DMS79 treated with DMSO at 0.1 percent for 48 hours (cell line): Measurements from ENCODE around the gene GAST.
"Not testable (repeated sequence)": the region's sequence is repeated elsewhere in the genome, so short reads cannot be mapped to it uniquely, and the experiment has no call there.

ENCODE experiments used
- DNase-seq: peaks from one replicate; lab custom pipeline; 2025; lab: John Stamatoyannopoulos, UW

GAST gene

DNA sequence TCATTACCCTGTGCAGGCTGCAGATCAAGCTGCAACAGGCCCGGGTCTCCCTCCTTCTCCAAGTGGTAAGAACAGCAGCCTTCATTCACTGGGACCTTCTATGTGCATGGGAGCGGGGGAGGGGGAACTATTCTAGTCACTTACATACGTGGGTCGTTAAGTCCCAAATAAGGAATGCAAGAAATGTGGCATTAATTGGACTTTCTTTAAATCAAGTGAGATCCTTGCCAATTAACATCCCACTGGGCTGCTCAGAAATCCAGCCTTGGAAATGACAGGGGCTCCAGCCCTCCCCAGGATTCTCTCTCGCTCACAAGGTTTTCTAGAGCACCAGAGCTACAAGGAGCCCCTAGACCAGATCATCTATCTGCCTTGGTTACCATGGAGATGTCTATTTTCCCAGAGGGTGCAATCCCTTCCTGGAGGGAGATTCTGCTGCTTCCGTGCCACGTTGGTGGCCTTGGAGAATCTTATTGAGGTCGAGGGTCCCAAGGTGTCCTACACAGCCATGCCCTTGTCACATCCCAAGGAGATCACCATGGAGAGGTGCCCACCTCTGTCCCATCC, 28.6 kb upstream of the GAST start:
- DNase-seq, result no peak

DNA sequence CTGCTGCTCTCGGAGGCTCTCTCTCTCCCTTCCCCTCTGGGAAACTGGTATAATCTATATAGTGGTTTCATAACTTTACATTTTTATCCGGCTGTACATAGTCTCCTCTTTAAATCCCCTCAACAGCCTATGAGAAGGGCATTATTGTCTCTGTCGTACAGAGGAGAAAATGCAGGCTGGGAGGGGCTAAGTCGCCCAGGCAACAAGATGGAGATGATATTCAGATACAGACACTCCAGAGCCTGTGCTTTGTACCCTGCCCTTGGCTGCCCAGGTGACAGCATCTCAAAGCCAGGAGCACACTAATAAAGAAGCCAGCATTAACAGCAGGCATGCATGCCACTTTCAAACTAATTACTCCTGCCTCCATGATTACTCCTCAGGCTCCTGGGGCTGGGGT, 28.1 kb upstream of the GAST start:
- DNase-seq, result no peak

DNA sequence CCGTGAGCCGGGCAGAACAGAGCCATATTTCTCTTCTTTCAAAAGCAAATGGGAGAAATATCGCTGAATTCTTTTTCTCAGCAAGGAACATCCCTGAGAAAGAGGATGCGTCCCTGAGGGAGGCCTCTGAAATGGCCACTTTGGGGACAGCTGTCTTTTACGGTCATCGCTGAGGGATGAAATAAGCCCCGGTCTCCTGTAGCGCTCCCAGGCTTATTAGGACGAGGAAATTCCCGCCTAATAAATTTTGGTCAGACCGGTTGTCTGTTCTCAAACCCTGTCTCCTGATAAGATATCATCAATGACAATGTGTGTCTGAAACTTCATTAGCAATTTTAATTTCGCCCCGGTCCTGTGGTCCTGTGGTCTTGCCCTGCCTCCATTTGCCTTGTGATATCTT, 26.4 kb upstream of the GAST start:
- not testable (repeated sequence) for DNase-seq

DNA sequence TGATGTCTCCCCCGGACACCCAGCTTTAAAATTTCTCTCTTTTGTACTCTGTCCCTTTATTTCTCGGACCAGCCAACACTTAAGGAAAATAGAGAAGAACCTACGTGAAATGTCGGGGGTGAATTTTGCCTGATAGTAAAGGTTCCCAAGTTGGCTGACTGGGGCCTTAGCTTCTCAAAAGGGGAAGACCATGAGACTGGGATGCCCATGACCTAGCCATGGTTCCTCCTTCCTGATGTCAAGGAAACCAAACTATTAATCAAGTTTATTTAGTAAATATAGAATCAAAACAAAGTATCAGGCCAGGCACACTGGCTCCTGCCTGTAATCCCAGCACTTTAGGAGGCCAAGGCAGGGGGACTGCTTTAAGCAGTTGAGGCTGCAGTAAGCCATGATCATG, 25.9 kb upstream of the GAST start:
- no peak for DNase-seq

DNA sequence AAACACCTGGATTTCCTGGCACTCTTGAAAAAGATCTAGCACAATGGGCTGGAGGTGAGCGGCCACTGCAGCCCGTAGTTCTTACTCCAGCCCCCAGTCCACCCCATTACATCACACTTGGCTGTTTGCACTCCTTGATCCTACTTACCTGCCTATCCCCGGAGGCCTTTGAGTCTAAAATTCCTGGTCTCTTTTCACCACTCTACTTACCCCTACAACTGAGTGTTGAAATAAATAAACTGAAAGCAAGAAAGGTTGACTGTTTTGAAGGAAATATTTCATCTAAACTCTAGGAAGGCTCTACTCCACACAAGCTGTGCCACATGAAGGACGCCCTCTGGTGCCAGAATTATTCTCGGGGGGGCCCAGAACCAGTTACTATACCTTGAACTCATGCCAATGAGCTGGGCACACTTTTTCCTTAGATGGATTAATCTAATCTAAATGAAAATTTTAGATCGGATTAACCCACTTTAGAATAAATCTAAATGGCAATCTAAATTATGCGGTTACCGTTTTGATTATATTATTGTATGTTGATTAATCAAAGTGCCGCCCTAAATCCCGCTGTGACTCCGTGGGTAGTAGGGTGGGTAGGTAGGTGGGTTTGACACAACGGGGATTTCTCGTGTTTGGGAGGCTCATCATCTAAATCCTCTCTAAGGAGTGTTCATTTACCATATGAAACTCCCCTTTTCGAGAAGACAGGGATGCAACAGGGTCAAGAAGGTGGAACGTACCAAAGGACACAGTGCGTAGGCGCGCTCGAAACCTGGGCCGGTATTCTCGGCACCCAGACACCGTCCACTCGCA, 24.1 kb upstream of the GAST start:
- peak; percentile 81 for DNase-seq

DNA sequence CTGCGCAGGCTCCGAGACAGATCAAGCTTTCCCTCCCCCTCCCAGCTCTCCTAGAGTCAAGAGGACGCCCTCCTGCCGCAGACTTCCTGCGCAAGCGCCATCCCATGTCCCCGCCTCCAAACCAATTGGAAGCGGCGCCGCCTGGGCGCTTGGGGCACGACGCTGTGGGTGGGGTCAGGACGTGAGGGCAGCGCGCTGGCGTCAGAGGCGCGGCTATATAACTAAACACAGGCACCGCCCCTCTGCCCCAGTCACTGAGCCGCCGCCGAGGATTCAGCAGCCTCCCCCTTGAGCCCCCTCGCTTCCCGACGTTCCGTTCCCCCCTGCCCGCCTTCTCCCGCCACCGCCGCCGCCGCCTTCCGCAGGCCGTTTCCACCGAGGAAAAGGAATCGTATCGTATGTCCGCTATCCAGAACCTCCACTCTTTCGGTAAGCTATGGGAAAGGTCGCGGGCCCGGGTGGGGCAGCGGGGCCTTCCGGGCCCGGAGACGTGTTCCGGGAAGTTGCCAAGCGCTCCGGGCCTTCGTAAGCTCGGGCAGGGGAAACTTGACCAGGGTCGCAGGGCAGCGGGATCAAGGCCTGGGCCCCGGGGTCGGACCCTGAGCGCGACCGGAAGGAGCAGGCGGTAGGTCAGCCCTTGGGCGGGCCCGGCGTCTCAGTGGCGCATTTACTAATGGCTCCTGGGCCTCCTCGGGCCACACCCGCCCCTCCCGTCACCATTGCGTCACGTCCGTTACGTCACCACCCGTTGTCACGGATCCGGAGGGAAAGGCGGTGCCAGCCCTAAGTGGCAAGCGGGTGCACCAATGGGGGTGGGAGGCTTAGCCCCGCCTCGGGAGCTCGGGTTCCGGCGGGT, 23.3 kb upstream of the GAST start, which contains the start of gene EIF1:
EIF1 (plus strand) TSS at position 245 of the 856 bp plus-strand sequence; CDS start at position 399, 154 bp downstream.
- DNase-seq, result peak; percentile 98

DNA sequence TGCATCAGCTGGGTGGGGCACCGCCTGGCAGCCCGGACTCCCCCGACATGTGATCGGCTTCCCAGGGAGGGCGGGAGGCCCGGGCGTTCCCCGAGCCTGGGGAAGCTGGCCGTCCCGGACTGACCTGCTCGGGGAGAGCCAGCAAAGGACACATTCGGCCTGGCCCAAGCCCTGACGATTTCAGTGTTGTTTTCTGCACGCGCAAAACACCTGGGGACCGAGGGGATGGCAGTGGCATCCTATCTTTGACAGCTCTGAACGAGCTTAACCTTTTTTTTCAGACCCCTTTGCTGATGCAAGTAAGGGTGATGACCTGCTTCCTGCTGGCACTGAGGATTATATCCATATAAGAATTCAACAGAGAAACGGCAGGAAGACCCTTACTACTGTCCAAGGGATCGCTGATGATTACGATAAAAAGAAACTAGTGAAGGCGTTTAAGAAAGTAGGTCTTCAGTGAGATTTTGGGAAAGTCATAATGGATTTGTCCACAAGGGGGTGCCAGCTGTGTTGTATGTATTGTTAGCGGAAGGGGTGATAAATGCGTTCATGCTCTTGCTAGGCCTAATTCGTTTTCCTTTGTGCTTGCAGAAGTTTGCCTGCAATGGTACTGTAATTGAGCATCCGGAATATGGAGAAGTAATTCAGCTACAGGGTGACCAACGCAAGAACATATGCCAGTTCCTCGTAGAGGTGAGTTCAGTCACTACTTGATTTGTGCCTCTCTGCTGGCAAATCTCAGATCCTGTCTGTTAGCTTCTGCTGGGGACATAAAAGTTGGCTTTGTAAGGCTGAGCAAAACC, 22.4 kb upstream of the GAST start:
- peak; percentile 4 for DNase-seq

DNA sequence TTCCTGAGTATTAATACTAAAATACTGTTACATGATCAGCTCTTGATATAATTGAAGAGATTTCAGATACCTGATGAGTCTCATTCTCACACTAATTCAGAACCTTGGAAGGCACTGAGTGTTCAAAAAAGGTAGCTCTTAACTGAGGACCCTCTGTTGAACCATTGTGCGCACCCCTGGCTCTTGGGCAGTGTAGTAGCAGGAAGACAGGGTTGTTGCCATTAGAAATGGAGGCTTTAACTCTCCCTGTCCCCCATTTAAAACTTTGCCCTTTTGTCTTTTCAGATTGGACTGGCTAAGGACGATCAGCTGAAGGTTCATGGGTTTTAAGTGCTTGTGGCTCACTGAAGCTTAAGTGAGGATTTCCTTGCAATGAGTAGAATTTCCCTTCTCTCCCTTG, 21.6 kb upstream of the GAST start:
- no peak for DNase-seq

DNA sequence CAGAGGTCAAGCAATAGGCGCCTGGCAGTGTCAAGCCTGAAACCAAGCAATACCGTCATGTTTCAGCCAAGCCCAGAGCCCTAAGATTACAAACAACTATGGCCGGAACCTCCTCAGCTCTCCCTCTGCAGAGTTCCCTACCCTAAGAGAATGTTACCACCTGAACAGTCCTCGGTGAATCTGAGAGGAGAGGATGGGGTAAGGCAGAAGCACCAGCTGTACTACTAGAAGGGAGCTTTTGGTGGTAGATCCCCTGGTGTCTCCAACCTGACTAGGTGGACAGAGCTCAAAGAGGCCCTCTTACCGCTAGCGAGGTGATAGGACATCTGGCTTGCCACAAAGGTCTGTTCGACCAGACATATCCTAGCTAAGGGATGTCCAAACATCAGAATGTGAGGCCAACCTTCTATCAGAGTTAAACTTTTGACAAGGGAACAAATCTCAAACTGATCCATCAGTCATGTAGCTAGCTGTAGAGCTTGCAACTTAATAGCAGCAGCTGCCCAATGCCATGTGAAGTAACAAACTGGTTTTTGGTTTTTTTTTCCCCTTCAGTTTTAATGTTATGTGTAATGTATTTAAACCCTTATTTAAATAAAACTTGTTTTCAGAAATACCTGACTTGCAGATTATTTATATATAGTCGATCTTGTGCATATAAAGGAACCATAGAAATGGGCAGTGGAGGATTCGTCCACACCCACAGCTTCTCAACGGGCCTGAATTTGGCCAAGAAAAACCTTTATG, 20.9 kb upstream of the GAST start:
- no peak for DNase-seq

DNA sequence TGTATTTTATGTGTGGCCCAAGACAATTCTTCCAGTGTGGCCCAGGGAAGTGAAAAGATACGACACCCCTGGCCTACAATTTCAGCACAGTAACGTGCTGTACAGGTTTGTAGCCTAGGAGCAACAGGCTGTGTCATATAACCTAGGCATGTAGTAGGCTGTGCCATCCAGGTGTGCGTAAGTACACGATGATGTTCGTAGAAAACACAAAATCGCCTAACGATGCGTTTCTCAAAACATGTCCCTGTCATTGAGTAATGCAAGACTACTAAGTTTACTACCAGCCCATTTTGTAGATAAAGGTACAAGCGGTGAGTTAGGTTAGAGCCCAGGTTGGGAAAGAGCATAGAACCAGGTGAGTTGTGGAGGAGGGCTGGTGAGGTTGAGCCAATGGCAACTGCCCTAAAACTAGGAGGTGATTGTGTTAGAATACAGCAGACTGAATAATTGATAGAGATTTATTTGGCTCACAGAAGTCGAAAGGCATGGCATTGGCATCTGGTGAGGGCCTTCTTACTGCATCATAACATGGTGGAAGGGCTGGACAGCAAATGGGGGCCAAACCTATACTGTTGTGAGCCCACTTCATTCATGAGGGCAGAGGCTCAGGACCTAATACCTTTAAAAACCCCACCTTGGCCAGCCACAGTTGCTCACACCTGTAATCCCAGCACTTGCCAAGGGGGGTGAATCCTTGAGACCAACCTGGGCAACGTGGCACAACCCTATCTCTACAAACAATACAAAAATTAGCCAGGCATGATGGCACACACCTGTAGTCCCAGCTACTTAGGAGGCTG, 19.2 kb upstream of the GAST start:
- no peak for DNase-seq

DNA sequence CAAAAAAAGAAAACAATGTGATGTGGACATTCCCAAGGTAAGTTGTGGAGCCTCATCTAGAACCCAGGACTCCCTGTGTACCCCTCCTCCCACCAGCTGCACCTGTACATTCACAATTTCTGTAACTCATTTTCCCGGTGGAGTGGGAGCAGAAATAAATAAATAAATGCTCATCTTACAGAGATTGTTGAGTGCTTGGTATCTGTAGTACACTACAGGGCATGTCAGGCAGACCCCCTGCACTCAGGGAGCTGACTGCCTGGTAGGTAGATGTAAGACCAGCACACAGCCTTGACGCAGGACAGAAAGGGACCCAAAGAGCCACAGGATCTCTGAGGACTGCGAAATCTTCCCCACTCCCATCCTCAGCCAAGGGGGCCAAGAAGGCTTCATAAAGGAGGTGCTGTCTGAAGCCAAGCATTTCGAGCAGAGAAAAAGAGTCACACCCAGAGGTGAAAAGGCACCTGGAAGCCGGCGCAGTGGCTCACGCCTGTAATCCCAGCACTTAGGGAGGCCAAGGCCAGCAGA, 16.9 kb upstream of the GAST start:
- DNase-seq, result no peak

DNA sequence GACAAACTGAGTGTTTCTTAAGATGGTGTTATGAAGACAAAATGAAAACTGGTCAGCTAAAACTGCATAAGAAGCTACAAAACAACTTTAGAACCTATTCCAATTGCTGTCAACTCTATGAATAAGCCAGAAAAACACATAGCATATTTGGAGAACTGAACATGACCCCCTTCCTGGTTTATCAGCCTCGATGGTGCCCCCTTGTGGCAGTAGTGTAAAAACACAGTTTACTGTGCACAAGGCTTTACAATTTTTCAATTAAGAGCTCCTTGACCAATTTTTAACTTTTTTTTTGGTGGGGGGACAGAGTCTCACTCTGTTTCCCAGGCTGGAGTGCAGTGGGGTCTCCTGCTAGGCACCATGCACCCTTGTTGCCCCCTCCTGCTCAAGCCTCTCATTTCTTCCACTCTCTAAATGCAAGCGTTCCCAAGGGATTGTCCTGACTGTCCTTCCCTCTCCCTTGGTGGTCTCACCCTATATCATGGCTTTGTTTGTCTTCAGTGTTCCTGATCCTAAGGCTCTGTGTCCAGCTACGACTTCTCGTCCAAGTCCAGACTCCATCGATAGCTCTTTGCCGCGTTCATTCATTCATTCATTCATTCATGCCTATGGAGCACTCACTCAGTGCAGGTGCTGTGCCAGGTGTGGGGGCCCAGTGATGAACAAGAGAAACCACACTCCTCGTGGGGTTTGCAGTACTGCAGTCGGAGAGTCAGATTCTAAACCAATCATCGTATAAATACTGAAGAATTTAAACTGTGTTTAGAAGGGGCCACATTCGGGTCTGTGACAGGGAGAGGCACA, 16.0 kb upstream of the GAST start:
- DNase-seq, result peak; percentile 36

DNA sequence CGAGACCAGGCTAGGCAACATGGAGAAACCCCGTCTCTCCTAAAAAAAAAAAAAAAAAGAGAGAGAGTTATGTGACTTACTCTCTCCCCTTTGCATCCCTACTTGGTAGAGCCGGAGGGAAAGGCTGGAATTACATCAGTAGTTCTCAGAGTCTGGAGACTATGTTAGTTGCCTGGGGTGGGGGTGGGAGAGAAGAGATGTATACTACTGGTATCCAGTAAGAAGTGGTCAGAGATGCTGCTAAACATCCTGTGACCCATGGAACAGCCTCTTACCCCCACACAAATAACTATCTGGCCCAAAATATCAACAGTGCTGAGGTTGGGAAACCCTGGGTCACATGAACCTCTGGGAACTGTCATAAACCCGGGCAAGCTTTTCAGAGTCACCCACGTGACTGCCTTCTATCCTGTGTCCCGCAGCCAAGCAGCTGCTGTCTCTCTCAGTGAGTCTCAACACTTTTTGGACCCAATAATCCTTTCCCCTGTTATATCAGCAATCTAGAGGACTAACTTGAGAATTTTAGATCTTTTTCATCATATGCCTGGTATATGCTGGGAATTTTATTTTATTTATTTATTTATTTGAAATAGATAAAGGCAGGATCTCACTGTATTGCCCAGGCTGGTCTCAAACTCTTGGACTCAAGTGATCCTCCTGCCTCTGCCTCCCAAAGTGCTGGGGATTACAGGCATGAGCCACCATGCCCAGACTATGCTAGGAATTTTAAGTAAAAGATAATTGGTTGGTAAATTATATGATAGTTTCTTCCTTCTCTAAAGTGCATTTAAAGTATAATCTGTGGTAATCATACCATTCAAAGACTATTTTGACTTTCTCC, 14.8 kb upstream of the GAST start:
- no peak for DNase-seq

DNA sequence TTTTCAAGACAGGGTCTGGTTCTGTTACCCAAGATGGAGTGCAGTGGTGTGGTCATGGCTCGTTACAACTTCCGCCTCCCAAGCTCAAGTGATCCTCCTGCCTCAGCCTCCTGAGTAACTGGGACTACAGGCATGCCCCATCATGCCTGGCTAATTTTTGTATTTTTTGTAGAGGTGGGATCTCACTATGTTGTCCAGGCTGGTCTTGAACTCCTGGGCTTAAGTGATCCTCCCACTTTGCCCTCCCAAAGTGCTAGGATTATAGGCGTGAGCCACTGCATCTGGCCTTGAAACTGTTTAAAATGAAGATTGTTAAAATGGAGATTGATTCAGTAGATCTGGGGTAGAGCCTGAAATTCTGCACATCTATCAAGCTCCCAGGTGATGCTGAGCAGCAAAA, 11.3 kb upstream of the GAST start:
- DNase-seq, result not testable (repeated sequence)

DNA sequence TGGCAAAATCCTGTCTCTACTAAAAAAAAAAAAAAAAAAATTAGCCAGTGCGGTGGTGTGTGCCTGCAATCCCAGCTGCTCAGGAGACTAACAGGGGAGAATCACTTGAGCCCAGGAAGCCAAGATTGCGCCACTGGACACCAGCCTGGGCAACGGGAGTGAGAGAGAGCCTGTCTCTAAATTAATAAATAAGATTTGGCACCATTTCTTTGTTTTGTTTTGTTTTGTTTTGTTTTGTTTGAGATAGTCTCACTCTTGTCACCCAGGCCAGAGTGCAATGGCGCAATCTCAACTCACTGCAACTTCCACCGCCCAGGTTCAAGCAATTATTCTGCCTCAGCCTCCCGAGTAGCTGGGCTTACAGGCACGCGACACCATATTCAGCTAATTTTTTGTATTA, 9.4 kb upstream of the GAST start:
- no peak for DNase-seq

DNA sequence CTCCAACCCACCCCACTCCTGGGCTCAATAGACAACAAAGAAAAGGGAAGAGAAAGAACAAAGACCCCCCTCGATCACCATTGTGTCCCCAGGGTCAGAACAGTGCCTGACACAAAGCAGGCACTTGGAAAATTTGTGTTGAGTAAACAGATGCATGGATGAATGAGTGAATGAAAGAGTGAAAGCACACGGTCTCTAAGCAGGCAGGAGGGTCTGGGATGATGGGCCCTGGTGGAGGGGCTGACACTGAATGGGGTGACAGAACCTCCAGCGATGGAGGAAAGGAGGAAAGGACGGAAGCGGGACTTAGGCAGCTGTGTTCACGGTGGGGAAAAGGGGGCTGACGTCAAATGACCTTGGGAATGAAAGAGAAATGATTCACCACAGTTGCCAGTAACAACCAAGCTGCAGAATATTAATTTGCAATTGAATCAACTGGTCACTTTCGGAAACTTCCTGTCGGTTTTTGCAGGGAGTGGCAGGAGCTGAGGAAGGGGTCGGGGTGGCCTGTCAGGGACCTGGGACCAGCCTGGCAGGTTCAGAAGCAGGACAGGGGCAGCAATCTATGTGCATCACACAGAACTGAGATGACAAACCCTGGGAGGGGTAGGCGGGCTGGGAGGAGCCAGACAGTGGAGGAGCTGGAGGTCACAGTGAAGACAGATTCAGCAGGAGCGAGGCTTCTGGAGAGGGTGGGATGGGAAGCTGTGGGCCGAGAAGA, 6.7 kb upstream of the GAST start:
- no peak for DNase-seq

DNA sequence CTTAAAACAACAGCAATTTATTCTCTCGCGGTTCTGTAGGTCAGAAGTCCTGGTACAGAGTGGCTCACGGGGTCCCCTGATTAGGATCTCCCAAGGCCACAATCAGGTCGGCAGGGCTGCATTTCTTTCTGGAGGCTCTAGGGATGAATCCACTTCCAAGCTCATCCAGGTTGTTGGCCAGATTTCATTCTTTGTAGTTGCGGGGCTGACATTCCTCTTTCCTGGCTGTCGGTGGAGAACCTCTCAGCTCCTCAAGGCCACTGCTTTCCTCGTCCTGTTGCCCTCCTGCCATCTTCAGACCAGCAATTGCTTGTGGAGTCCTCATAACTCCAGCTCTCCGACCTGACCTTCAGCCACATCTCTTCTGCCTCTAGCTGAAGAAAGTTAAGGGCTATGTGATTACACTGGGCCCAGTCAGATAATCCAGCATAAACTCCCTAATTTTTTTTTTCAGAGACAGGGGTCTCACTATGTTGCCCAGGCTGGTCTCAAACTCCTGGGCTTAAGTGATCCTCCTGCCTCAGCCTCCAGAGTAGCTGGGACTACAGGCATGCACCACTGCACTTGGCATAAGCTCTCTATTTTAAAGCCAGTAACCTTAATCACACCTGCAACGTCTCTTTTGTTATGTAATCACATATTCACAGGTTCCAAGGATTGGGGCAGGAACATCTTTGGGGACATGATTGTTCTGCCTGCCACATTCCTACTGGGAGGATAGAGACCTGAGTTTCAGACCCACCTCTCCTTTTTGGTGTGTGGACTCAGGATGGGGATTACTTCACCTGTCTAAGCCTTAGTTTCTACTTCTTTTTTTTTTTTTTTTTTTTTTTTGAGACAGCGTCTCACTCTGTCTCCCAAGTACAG, 4.1 kb upstream of the GAST start:
- no peak for DNase-seq
